Kasumi-1 (cell line): Measurements from ENCODE around the gene KIF6.
"Not testable (repeated sequence)": the region's sequence is repeated elsewhere in the genome, so short reads cannot be mapped to it uniquely, and the experiment has no call there.

Experiments
- DNase-seq, 2 experiments: peaks; one replicate each; lab custom pipeline; 2025; lab: John Stamatoyannopoulos, UW

Gene KIF6

DNA sequence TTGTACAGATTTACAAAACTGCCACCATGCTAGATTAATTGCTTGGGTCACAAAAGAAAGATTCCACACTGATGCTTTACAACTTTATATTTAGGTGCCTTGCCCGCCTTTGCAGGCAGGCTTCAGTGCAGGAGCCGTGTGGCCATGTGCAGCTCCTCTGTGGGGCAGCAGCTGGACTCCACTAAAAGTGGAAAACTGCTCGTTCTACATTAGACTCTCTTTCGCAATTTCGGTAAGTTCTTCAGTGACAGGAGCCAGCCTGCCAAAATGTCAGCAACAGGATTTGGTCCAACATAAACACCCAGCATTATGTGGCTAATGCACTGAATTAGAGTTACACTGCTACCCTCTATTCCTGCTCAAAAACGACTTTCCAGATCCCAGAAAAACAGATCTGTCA, 228.3 kb downstream of the KIF6 start:
- DNase-seq = no peak

DNA sequence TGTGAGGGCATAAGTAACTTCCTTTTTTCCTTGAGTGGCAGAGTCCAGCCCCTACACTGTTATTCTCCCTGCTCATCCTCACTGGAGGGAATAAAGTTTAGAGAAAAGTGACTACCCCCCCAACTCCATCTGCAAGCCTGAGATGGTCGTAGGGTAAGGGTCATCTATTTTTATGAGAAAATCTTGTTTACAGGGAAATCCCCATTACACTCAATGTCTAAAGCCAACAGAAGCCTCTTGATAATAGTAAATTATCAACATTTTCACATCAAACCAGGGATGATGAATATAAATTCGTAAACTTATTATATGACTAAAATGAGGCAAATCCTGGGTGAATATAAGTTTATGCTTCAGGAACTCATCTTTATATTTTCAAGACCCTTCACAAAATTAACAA, 228.8 kb downstream of the KIF6 start:
- DNase-seq = no peak

DNA sequence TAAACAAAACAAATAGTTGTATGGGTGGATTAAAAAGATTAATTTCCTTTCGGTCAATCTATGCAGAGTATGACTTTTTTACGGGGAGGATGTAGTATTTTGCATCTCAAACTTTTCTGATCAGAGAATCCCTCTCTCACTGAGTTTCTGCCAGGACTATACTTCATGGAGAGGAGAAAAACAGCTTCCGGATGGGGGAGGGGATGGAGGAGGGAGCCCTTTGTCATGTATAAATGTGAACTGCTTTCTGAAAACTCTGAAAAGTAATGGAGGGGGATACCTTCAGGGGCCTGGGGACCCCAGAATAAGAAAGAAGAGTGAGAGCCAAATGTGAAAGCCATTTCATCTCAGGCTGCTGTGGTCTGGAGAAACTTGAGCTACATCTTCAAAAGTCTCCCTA, 229.6 kb downstream of the KIF6 start:
- DNase-seq = no peak

DNA sequence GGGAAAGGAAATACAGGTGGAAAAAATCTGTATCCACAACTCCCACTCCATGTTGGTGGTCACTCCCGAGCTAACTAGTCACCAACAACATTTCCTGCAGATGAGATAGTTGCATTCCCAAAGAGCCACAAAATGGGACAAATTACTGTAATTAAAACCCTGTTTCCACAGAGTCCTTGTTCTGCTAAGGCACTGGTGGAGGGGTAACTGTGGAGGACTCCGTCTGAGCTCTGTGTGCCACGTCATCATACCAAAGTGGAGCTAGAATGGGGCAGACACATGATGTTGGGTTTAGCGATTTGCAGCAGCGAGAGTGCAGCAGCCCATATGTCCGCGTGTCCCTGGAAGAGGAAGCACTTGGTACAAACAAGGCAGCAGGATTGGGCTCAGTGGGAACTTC, 230.2 kb downstream of the KIF6 start:
- no peak for DNase-seq

DNA sequence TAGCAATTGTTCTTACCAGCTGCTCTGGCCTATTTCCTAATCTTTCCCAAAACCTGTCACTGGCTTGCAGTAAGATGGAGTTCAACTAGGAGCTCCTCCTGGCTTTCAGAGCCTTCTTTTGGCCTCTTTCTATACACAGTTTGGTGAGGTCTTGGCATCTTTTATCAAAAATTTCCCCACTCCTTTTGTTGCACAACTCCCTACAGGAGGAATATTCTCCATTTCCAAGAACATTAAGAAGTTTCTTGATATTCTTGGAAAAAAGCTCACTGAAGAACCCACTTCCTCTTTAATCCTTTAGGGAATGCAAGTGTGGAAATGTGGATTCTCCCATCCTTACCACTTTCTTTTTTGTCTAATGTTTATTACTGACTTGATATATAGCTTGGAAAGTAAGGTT, 231.4 kb downstream of the KIF6 start:
- no peak for DNase-seq

DNA sequence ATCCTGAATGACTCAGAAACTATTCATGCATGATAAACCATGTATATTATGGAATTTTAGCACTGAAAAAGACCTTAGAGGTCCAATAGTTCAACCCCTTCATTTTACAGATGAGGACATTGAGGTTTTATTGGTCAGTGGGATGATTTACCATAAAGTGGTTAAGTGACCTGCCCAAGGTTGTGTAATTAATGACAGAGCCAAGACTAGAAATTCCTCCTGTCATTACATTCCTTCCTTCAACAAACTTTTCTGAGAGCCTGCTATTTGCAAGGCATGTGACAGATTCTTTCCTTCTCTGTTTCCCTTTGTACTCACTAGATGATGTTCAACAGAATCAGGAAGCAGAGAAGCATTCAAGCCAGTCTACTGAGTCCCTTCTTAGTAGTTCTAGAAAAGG, 232.0 kb downstream of the KIF6 start:
- no peak for DNase-seq

DNA sequence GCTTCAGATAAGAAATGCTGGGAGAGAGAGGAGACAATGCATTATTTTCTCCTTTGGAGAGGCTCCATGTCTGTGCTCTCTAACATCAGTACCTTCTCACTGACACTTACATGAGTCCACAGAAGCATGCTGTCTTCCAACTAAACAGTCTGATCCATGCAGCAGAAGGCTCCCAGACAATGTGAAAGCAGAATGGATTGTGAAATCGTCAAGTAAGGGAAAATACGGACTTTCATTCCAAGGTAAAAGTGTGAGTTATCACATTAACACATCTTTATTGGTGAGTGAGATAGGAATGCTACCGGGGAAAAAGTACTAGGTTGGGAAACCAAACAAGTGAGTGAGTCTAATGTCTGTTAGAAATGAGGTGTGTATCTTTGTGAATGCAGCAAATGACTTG, 235.1 kb downstream of the KIF6 start:
- no peak for DNase-seq

DNA sequence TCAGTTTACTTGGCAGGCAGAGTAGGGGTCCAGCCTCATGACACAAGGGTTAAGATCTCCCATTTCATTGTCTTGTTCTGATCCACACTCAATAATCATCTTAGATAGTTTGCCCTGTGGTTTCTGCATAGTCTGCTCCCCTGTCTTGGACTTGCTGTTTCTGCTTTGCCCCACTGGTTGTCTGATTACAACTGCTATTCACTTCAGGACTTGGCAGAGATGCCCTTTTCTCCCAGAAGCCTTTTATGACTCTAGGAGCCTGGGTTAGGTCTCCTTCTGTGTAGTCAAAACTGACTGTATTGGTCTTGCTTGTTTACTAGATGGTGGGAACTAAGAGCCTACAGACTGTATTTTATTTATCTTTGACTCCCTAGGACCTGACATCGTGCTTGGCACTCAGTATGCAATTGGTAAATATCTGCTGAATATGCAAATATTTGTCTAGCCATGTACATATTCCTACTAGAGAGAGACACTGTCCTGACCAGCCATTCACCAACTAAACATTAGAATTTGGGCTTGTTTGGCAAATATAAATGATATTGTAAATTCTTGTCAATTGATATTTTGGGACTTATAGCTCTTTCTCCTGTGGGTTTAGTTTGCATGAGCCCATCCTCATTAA, 236.8 kb downstream of the KIF6 start:
- DNase-seq = no peak

DNA sequence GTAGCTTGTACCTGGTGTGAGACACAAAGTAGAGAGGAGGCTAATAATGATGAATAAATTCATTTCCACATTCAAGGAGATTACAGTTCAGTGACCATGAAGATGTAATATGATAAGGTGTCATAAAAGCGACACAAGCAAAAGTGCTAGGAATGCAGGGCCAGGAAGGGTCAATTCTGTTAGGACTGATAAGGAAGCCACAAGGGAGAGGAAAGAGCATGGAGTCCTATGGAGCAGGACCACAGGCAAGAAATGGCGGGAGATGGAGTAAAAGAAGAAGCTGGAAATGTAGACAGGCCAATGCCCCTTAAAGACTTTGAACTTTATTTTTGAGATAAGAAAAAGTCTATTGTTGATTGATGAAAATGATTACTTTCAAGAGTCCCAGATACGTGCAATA, 240.9 kb downstream of the KIF6 start:
- no peak for DNase-seq

DNA sequence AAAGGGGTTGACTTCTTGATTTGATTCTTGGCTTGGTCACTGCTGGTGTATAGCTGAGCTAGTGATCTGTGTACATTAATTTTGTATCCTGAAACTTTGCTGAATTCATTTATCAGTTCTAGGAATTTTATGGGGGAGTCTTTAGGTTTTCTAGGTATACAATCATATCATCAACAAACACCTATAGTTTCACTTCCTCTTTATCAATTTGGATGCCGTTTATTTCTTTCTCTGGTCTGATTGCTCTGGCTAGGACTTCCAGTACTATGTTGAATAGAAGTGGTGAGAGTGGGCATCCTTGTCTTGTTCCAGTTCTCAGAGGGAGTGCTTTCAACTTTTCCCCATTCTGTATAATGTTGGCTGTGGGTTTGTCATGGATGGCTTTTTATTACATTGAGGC, 245.4 kb downstream of the KIF6 start:
- DNase-seq = not testable (repeated sequence)

DNA sequence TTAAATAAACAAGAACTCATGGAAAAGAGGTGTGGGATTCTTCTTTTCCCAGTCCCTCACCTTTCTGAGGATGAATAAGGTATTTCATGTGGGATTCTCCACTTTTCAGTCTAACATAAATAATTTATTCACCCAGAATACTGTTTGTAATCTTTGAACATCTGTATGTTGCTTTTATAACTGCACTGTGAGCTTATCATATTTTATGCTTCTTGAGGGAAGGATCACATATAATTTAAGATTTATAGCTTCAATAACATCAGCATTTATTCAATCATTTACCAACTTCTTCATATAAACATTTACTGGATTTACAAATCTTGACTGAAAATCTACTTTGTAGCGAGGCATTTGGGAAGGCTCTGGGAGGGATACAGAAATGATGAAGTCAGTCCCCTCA, 248.5 kb downstream of the KIF6 start:
- DNase-seq = no peak

DNA sequence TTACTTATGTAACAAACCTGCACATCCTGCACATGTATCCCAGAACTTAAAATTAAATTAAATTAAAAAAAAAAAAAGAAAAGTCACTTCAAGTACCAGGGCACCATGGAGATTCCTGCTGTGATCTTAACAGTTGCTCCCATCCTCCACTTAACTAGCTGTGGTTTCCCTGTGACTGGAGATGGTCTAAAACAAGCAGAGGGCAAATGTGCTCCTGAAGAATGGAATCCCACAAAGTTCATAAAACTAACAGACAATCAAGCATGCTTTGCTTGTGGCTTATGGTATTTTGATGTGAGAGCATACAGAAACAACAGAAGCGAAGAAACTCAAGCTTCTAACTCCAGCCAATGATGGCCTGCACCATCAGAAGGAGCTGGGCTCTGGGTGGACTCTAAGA, 249.1 kb downstream of the KIF6 start:
- DNase-seq = no peak

DNA sequence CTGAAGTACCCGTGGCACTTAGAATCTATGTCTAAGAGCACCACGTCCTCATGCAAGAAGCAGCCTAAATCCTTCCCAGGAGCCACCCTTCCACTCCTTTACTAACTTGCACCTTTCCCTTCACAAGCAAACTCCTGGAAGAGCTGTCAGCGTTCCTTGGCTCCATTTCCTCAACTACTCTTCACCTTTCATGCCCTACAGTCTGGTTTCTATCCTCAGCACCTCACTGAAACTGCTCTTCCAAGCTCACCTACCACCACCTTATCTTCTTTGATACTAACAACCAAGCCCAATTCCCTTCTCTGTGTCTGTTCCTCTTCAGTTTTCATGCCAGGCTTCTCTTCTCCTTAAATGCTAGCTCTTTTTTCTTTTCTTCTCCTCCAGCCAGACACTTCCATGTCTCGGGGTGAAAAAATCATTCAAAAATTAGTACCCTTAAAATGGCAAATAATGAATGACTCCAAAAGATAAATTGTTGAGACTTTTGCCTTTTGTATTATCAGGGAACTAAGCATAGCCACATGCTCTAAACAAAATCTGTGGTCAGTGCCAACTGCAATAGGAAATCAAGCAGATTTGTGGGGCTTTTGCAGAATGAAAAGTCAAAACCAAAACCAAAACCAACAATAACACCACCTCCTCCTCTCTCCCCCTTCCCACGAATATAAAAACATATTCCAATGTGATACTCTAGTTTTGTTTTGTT, 253.1 kb downstream of the KIF6 start:
- no peak for DNase-seq

DNA sequence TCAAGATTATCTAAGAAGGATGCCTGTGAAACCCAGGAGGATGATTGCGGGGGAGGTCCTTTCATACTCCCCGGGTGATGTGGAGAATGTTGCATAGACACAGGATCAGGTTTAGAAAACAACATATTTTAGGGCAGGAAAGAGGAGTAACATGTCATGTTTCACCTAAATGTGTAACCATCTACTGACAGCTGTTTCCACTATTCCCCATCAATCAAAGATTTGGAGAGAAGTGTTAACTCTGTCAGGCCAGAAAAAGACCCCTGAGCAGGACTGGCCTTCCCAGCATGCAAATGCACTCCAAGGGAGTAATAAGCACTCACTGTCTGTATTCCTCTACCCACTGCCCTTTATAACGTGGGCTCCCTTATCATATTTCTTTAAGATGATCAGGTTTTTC, 254.7 kb downstream of the KIF6 start:
- no peak for DNase-seq

DNA sequence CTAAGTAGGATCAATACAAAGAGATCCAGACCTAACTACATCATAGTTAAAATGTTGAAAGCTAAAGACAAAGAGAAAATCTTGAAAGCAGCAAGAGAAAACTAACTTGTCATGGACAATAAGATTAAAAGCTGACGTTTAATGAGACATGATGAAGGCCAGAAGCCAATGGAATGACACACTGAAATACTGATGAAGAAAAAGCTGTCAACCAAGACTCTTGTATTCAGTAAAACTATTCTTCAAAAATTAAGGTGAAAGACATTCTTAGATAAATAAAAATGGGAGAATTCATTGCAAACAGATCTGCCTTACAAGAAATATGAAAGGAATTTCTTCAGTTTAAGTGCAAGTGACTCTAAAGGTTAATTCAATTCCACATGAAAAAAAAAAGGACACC, 256.8 kb downstream of the KIF6 start:
- DNase-seq = no peak

DNA sequence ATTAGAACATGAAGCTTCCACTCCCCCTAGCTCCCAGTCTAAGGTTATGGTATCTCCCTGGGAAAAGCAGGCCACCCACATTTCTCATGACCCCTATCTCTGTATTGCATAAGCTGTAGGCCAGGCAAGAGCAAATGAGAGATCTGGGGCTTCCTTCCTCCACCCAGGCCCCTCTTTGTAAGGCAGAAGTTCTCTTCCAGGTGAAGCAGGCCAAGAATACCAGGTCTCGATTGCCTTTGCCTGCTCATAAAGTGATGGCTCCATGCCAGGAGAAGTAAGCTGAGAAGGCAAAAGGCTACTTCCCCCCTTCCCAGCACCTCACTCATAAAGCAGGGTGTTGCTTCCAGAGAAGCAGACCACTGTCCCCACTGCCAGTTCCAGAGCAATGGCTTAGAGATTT, 258.6 kb downstream of the KIF6 start:
- DNase-seq = no peak

DNA sequence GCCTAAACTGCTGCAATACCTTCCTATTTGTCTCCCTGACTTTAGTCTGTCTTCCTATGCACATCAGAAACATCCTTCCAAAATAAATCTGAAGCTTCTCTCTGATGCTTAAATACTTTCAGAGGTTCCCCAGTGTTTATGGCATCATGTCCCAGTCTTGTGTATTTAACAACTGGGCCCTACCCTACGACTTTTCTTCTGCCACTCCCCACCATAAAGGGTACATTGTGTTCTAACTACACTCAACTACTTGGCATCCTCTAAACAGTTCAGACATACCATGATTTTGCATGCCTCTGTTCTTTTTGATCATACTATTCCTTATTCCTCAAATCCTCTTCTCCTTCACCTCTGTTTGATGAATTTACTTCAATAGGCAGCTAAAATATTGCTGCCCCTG, 259.7 kb downstream of the KIF6 start:
- DNase-seq = no peak

DNA sequence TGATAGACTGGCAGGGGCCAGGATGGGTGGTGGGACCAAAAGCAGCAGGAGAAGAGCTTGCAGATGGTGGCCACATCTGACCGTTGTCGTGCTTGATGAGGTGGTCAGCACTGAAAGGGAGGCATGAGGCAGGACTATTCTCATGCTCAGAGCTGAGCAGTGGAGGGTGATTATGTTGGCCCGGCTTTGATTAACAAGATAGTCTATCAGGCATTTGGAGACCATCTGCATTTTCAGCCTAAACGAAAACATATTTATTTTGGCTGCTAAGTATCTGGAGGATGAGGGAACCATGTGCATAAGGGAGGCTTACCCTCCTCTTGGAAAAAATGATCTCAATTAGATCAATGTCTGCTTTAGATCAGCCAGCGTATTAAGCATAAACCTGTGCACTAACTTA, 261.1 kb downstream of the KIF6 start:
- no peak for DNase-seq

DNA sequence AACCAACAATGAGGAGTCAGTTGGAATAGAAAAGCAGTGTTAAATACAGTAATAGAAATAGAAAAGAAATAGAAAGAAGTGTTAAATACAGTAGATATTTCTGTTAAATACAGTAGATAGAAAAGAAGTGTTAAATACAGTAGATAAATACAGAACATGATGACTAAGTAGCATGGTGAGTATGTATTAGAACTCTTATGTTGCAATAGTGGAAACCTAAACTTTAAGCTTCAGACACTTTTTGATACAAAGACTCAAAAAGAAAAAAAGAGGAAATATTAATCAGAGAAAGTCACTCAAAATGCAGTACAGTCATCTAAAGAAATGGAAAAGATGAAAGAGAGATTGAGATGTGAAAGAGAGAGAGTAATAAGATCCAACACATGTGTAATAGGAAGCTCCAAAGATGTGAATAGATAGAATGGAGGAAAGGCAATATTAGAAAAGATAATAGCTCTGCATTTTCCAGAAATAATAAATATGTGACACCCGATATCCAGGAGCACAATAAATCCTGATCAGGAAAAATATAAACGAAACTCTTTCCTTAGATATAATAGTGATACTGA, 271.2 kb downstream of the KIF6 start:
- DNase-seq = no peak

DNA sequence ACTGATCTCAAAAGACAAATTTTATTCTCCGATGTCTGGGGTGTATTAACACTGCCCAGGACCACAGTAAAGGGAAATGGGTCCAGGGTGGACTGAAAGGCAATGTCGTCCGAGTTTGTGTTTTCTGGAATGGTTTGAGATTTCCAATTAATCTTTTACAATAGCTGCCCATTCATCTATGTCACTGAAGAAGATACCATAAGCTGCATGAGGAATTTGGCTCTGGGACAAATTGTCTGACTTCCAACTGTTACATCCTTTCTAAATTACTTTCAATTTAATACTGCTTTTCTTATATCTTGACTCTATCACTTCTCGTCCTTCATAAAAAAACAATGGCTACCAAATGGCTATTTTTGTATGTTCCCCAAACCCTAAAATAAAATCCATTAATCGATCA, 272.0 kb downstream of the KIF6 start:
- DNase-seq = no peak

DNA sequence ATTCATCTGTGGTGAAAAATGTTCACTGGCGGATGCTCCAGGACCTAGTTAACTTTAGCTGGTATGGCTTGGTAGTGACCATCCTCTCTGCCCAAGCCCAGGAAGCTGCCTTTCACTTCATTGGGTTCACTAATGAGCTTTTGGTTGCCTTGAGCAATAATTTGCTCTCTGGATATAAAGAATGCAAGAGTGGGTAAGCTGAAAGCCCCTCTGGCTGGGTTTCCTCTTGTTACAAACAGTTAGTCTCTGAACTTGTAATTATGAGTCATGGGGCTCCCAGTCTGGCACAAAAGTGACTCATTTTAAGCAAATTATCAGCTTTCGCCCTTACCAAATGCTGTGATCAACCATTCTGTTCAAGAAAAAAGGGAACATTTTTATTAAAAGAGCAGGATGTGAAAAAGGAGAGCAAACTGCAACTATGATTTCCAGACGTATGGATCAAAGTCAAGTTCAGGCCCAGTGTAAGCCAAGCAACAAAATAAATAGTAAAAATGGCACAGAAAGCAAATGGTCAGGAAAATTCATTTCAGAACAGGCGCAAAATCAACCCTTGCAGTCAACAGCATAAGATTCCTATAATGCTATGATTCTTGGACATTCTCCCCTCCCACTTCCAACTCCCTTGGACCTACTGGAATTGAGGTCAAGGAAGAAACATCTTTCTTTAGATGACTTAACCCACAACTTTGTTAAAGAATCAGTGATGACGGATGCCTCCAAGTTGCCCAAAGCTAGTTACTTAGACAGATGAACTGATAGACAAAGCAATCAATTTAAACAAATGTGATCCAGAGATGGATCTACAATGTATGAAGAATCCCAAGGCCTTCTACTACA, 272.7 kb downstream of the KIF6 start:
- DNase-seq = no peak

DNA sequence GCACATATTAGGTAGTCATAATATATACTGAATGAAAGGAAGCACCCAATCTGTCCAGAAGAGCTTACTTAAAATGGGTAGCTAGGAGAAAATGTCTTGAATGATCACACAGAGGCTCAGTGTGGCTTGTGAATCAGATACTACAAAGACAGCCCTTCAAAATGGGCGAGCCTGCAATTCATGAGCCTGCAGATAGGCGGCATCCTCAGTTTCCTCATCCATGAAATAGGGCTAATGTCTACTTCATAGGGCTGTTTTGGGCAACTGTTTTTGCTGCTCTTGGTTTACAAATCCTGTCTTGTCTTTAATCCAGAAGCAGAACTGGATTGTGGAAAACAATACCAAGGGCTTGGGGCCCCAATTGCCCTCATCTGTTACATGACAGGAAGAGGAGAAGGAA, 273.4 kb downstream of the KIF6 start:
- DNase-seq = no peak

DNA sequence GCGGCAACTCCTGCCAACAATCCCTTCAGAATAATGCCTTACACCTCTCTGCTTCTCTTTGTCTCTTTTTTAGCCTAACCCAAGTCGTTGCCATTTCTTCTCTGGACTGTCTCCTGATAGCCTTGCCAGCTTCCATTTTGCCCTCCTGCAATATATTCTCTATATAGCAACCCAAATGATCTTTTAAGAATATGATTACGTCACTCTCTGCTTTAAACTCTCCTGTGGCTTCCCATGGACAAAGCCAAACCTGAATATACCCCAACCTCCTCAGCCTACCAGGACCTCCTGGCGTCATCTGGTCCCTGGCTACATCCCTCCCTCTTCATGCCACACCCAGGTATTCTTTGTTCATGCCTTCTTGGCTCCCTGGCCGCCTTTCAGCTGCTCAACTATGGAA, 276.2 kb downstream of the KIF6 start:
- no peak for DNase-seq
